Stimulated activated CD8-positive, alpha-beta memory T cell treated with anti-CD3 and anti-CD28 coated beads, Interleukin-4, amount 100 ng/mL, for 1 hour (primary cell): ENCODE results near the gene NDUFB5.
A peak's percentile ranks its signal among the peaks of the same experiment; 100 is the strongest.
"Not testable (repeated sequence)": the region's sequence is repeated elsewhere in the genome, so short reads cannot be mapped to it uniquely, and the experiment has no call there.

Experiments
- DNase-seq, 2 donors: peaks; one replicate each; pipeline ENCODE4 v3.0.0-alpha.2; 2020; ENCODE audit warnings: low read depth in 2 of 2, low spot score in 1 of 2

Gene NDUFB5

GRCh38 chr3:179630753-179631451, 26.3 kb downstream of the NDUFB5 start:
- DNase-seq: no peak

GRCh38 chr3:179640469-179640868, 35.9 kb downstream of the NDUFB5 start:
- no peak for DNase-seq

GRCh38 chr3:179642871-179643270, 38.3 kb downstream of the NDUFB5 start:
- DNase-seq: no peak

- not testable (repeated sequence) for DNase-seq
Measured at GRCh38 chr3:179643837-179644236, 39.2 kb downstream of the NDUFB5 start.

GRCh38 chr3:179646177-179646576, 41.6 kb downstream of the NDUFB5 start:
- DNase-seq: no peak

GRCh38 chr3:179651687-179652446, 47.3 kb downstream of the NDUFB5 start:
- no peak for DNase-seq

GRCh38 chr3:179652447-179653095, 48.0 kb downstream of the NDUFB5 start, which contains the start of gene USP13:
Gene USP13 (plus strand): TSS chr3:179653040. CDS start chr3:179653226, 186 bp downstream.
- peak; percentile 3 to 16 for DNase-seq

GRCh38 chr3:179653096-179653797, 48.7 kb downstream of the NDUFB5 start:
- DNase-seq: peak; percentile 21 to 31

- DNase-seq: no peak
Measured at GRCh38 chr3:179655236-179655635, 50.6 kb downstream of the NDUFB5 start.

GRCh38 chr3:179658606-179659005, 54.0 kb downstream of the NDUFB5 start:
- DNase-seq: no peak

- no peak for DNase-seq
Measured at GRCh38 chr3:179660872-179661271, 56.3 kb downstream of the NDUFB5 start.

GRCh38 chr3:179661777-179662176, 57.2 kb downstream of the NDUFB5 start:
- DNase-seq: no peak

GRCh38 chr3:179663093-179663492, 58.5 kb downstream of the NDUFB5 start:
- DNase-seq: no peak

- DNase-seq: no peak
Measured at GRCh38 chr3:179666030-179666429, 61.4 kb downstream of the NDUFB5 start.

- DNase-seq: no peak
Measured at GRCh38 chr3:179666436-179667035, 61.9 kb downstream of the NDUFB5 start.

GRCh38 chr3:179668429-179668828, 63.8 kb downstream of the NDUFB5 start:
- DNase-seq: no peak

GRCh38 chr3:179670311-179670710, 65.7 kb downstream of the NDUFB5 start:
- DNase-seq: no peak

GRCh38 chr3:179671309-179671708, 66.7 kb downstream of the NDUFB5 start:
- no peak for DNase-seq

- no peak for DNase-seq
Measured at GRCh38 chr3:179671747-179672242, 67.2 kb downstream of the NDUFB5 start.

- no peak for DNase-seq
Measured at GRCh38 chr3:179672918-179673317, 68.3 kb downstream of the NDUFB5 start.

GRCh38 chr3:179673523-179673922, 68.9 kb downstream of the NDUFB5 start:
- no peak for DNase-seq
